ENCODE measurements around the gene TRIP4. TPM values are rescaled to one million over a fixed set of nuclear protein-coding genes. Genes with fewer than 3 reads are reported as not detected.

TRIP4 gene
- total RNA-seq, 1 donor from 2014 or later: 23.2 TPM

DNA sequence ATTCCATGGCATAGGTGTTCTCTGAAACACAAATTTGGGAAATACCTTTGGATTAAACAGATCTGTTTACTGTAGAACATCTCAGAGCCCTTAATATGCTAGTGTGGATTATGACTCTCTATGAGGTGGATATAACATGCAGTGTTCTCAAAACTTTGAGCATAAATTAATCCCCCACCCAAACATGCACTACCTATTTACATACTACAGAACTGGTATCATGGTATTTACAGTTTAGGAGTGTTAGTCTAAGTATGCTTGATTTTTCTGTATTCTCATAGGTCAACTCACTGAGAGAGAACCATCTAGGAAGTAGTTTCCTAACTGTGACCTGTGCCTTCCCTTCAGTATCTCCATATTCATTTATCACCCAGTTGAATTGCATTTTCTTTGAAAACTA, 41.8 kb downstream of the TRIP4 start:
- Histone ChIP-seq H3K4me1 (peaks cover 12% of the 10 kb centered on the region), H3K9me3 (no peaks in the 10 kb centered on the region), H3K36me3 (peaks cover 70% of the 10 kb centered on the region), H3K27me3 (ENCODE audit: low read depth) (no peaks in the 10 kb centered on the region), H3K4me3 (no peak overlapping the region), H3K27ac (no peak overlapping the region)
- ATAC-seq: no peak
- intact Hi-C loops (cut with DNase I): no loop called here
- TF ChIP-seq, protein P1, sequence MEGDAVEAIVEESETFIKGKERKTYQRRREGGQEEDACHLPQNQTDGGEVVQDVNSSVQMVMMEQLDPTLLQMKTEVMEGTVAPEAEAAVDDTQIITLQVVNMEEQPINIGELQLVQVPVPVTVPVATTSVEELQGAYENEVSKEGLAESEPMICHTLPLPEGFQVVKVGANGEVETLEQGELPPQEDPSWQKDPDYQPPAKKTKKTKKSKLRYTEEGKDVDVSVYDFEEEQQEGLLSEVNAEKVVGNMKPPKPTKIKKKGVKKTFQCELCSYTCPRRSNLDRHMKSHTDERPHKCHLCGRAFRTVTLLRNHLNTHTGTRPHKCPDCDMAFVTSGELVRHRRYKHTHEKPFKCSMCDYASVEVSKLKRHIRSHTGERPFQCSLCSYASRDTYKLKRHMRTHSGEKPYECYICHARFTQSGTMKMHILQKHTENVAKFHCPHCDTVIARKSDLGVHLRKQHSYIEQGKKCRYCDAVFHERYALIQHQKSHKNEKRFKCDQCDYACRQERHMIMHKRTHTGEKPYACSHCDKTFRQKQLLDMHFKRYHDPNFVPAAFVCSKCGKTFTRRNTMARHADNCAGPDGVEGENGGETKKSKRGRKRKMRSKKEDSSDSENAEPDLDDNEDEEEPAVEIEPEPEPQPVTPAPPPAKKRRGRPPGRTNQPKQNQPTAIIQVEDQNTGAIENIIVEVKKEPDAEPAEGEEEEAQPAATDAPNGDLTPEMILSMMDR (IDR thresholded peaks at IDR 0.05): no peak
- DNase-seq: no peak

DNA sequence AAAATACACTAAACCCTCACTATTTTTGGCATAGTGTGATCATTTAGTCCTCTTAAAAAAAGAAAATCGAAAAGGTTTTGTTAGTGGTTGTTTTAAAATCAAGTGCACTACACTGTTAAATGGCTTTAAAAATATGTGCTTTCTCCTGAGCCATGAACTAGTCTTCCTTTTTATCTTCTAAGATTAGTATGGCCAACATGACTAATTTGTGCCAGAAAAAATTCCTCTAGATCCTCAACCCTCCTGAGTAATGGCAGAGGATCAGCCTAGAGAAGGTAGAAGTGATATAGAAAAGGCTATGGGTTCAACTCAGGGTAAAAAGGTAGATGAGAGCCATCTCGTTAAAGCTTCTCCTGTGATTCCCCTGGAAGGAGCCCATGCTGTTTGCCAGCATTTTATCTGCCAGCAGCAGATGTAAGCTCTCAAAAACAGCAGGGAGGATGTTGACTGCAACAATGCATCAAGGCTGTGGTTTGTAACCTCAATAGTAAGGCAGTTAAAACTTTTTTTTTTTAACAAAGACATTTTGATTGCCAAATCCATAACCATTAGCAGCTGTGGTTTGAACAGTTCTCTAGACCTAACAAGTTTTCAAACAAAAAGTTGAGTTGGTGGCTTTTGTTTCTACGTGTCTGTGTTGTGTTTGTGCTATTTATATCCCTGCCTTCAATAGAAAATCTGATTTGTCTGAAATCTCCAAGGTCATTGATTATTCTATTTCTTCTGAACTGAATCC, 42.5 kb downstream of the TRIP4 start:
- Histone ChIP-seq H3K4me1 (peaks cover 12% of the 10 kb centered on the region), H3K27me3 (ENCODE audit: low read depth) (no peaks in the 10 kb centered on the region), H3K9me3 (no peaks in the 10 kb centered on the region), H3K36me3 (peaks cover 63% of the 10 kb centered on the region), H3K4me3 (no peak overlapping the region), H3K27ac (peak overlapping the region; percentile 26)
- intact Hi-C loops (cut with DNase I): no loop called here
- TF ChIP-seq, protein P1 (IDR thresholded peaks at IDR 0.05): no peak
- ATAC-seq (peak; percentile 53 to 59), DNase-seq (no peak)

DNA sequence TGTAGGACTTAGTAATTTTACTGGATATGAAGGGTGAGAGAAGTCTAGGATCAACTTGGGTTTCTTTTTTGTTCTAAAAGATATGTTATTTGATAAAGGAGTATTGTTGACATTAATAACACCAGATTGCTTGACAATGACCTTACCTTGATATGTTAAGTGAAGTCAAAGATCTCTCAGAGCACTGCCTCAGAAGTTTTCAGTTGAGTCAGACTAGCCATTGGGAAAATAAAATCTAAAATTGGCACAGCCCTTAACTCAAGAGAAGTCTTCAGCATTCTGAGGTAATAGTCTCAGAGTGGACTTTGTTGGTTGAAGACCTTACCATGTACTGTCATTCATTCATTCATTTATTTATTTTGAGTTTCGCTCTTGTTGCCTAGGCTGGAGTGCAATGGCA, 50.3 kb downstream of the TRIP4 start:
- no peaks in the 10 kb centered on the region for H3K9me3 ChIP-seq
- intact Hi-C loops (cut with DNase I): no loop called here
- H3K27me3 ChIP-seq (ENCODE audit: low read depth): no peaks in the 10 kb centered on the region
- H3K36me3 ChIP-seq: peaks cover 9% of the 10 kb centered on the region
- TF ChIP-seq, protein P1 (IDR thresholded peaks at IDR 0.05): no peak
- H3K4me3 ChIP-seq: no peak overlapping the region
- DNase-seq (no peak), ATAC-seq (no peak)
- no peak overlapping the region for H3K27ac ChIP-seq
- no peaks in the 10 kb centered on the region for H3K4me1 ChIP-seq

DNA sequence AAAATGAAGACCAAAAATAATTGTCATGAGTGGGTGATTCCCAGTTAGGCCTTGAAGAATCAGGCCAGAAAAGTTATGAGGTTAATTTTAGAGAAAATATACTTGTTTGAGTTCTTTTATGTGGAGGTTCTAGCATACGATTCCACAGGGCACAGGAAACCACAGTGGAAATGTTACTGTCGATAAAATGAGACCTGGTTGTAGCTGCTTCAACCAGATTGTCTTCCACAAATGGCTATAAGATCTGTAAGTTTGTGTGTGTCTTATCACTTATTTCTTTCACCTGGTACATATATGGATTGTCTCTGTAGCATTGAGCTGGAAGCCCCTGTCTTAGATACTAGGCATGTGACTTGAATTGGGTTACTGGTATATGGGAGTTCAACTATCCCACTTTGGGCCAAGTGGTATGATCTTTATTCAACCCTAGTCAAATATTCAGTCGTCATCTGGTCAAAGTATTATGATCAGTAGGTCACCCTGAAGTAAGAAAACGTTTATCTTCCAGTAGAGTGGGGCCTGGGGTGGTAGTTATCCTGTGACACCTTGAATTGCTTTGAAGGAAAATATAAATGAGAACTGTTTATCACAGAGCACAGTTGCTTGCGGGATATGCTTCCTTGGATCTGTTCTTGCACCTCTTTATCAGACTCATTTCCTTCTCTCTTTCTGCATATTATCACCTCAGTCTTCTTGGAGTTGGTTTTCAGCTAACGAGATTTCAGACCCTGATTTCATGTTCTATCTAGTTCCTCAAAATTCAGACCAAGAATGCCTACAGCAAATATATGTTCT, 51.2 kb downstream of the TRIP4 start:
- ATAC-seq: no peak

DNA sequence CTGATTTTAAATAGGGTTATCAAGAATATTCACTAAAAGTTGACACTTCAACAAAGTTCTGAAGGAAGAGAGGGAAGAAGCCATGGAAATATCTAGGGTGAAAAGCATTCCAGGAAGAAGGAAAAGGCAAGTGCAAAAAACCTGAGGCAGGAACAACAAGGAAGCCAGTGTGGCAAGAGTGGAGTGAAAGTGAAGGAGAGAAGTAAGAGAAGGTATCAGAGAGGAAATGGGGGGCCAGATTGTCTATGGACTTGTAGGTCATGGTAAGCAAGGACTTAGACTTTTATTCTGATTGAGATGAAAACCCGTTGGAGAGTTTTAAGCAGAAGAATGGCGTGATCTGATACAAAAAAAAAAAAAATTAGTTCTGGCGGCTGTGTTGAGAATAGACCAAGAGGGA, 54.2 kb downstream of the TRIP4 start:
- DNase-seq (no peak), ATAC-seq (no peak)
- Histone ChIP-seq H3K27me3 (ENCODE audit: low read depth) (no peaks in the 10 kb centered on the region), H3K27ac (no peak overlapping the region), H3K9me3 (no peaks in the 10 kb centered on the region), H3K4me1 (no peaks in the 10 kb centered on the region), H3K36me3 (peaks cover 19% of the 10 kb centered on the region), H3K4me3 (no peak overlapping the region)
- intact Hi-C loops (cut with DNase I): no loop called here
- TF ChIP-seq, protein P1 (IDR thresholded peaks at IDR 0.05): no peak

More for the DNA sequence above, 51.2 kb downstream of the TRIP4 start:
- Histone ChIP-seq H3K27me3 (ENCODE audit: low read depth) (no peaks in the 10 kb centered on the region), H3K4me3 (no peak overlapping the region), H3K9me3 (no peaks in the 10 kb centered on the region), H3K36me3 (peaks cover 2% of the 10 kb centered on the region), H3K27ac (no peak overlapping the region), H3K4me1 (no peaks in the 10 kb centered on the region)
- no peak for DNase-seq
- TF ChIP-seq, protein P1 (IDR thresholded peaks at IDR 0.05): no peak
- intact Hi-C loops (cut with DNase I): no loop called here
